ENCODE results near the gene MPP1.

GRCh38 chrX:154739952-154740465, 65.3 kb downstream of the MPP1 start:
- TF ChIP-seq CTCF (IDR thresholded peaks at IDR 0.05) (no peak), ZFX (IDR thresholded peaks at IDR 0.05; ENCODE audit: borderline replicate concordance) (no peak)
